Activated CD4-positive, alpha-beta memory T cell treated with anti-CD3 and anti-CD28 coated beads, Interleukin-2, amount 10 ng/mL, durations not matched to agents 7 days and 5 days (primary cell): ENCODE results near the gene UBFD1. TPM values are rescaled to one million over a fixed set of nuclear protein-coding genes. Genes with fewer than 3 reads are reported as not detected.
"Not testable (repeated sequence)": the region's sequence is repeated elsewhere in the genome, so short reads cannot be mapped to it uniquely, and the experiment has no call there.

ENCODE experiments used
- CTCF ChIA-PET: fragments of 350-600 bp; sonication (Branson Sonifier 250); formaldehyde crosslinking; loops from one replicate; lab custom pipeline; 2021; ENCODE audit warnings: antibody characterized with exemption, inconsistent platforms; lab: Charles Lee
- POLR2A ChIA-PET: fragments of 350-600 bp; sonication (Branson Sonifier 250); formaldehyde crosslinking; loops from one replicate; lab custom pipeline; 2021; ENCODE audit warnings: antibody characterized with exemption; lab: Charles Lee
- DNase-seq: peaks from one replicate; pipeline ENCODE4 v3.0.0-alpha.2; 2020
- H3K27ac Mint-ChIP-seq: one replicate; pipeline ENCODE4 v1.8.0; 2021; ENCODE audit warnings: mild to moderate bottlenecking, mixed read lengths
- H3K27me3 Mint-ChIP-seq: one replicate; pipeline ENCODE4 v1.8.0; 2021; ENCODE audit warnings: mixed read lengths
- H3K36me3 Mint-ChIP-seq: one replicate; pipeline ENCODE4 v1.8.0; 2021; ENCODE audit warnings: low read depth, mixed read lengths
- H3K4me1 Mint-ChIP-seq: one replicate; pipeline ENCODE4 v1.8.0; 2021; ENCODE audit warnings: mixed read lengths
- H3K4me3 Mint-ChIP-seq: one replicate; pipeline ENCODE4 v1.8.0; 2021; ENCODE audit warnings: mild to moderate bottlenecking, mixed read lengths
- H3K9me3 Mint-ChIP-seq: one replicate; pipeline ENCODE4 v1.8.0; 2021; ENCODE audit warnings: mixed read lengths
- total RNA-seq, 2 experiments: library from RNA; stranded (reverse); gene quantifications; one replicate each; pipeline ENCODE4 v1.2.3, GENCODE V29; 2021

Gene UBFD1
- total RNA-seq, 2 experiments from 2014 or later: 36.6 to 39.7 TPM

DNA sequence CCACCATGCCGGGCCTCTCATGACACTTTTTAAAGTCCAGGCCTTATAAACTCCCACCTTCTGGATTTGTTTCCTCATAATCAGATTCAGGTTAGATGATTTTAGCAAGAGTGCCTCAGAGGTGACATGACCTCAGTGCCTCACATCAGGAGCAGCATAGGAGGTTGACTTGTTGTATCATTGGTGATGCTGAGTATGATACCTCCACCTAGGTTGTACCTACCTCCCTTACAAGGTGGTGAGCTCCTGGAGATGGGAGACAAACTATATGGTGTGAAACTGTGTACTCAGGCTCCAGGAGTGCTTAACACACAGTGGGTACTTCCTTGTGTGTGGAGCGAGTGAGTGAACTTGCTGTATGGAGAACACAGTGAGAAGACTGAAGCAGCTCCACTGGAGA is 20.0 kb downstream of the UBFD1 start:
- H3K9me3 Mint-ChIP-seq: no peaks in the 10 kb centered on the region
- no peaks in the 10 kb centered on the region for H3K4me1 Mint-ChIP-seq
- CTCF ChIA-PET: no interaction called here
- H3K27me3 Mint-ChIP-seq: no peaks in the 10 kb centered on the region
- DNase-seq: no peak
- no peak overlapping the region for H3K27ac Mint-ChIP-seq
- POLR2A ChIA-PET: no interaction called here
- H3K36me3 Mint-ChIP-seq: peaks cover 24% of the 10 kb centered on the region
- no peak overlapping the region for H3K4me3 Mint-ChIP-seq

DNA sequence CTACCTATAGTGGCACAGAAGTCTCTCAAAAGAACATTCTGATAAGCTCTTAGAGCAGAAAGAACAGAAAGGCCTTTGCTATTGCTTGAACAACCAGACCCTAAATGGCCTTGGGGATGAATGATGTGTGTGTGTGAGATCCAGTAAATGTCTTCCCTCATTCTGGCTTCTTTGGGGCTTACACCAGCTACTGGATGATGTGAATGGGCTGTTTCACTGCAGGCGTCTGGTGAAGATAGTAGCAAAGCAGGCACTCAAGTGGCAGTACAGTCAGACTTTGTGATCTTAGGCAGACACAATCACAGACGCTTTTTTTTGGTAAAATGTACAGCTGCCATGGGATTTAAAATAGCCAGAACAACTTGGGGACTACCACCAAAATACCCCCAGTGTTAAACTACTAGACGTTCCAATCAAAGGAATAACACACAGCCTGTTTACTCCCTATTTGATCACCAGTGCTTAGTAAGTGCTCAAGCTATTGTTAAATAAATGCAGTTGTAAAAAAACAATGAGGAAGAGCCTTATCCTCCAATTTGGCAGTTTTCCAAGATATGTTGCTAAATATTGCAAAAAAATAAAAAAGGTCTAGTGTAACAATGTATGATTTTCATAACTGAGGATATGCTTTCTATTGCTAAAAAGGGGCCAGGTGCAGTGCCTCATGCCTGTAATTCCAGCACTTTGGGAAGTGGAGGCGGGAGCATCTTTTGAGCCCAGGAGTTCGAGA is 20.7 kb downstream of the UBFD1 start:
- H3K4me1 Mint-ChIP-seq: no peaks in the 10 kb centered on the region
- ChIA-PET POLR2A (no interaction called here), CTCF (interaction anchor here (0.7 kb wide), 1 partner anchor 1080 kb away, joined by 3 read pairs; no protein-coding TSS in a partner anchor)
- no peak overlapping the region for H3K4me3 Mint-ChIP-seq
- no peaks in the 10 kb centered on the region for H3K9me3 Mint-ChIP-seq
- H3K27ac Mint-ChIP-seq: no peak overlapping the region
- H3K27me3 Mint-ChIP-seq: no peaks in the 10 kb centered on the region
- DNase-seq: no peak
- peaks cover 24% of the 10 kb centered on the region for H3K36me3 Mint-ChIP-seq

DNA sequence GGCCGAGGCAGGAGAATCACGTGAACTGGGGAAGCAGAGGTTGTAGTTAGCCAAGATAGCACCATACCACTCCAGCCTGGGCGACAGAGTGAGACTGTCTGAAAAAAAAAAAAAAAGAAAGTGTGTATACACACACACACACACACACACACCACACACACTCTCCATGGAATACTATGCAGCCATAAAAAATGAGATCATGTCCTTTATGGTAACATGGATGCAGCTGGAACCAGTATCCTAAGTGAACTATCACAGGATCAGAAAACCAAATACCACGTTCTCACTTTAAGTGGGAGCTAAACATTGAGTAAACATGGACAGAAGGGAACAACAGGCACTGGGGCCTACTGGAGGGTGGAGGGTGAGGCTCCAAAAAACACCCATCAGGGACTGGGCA is 21.8 kb downstream of the UBFD1 start:
- H3K4me1 Mint-ChIP-seq: no peaks in the 10 kb centered on the region
- no peak overlapping the region for H3K27ac Mint-ChIP-seq
- no peak overlapping the region for H3K4me3 Mint-ChIP-seq
- no peak for DNase-seq
- no peaks in the 10 kb centered on the region for H3K9me3 Mint-ChIP-seq
- ChIA-PET POLR2A (no interaction called here), CTCF (no interaction called here)
- peaks cover 27% of the 10 kb centered on the region for H3K36me3 Mint-ChIP-seq
- H3K27me3 Mint-ChIP-seq: no peaks in the 10 kb centered on the region

DNA sequence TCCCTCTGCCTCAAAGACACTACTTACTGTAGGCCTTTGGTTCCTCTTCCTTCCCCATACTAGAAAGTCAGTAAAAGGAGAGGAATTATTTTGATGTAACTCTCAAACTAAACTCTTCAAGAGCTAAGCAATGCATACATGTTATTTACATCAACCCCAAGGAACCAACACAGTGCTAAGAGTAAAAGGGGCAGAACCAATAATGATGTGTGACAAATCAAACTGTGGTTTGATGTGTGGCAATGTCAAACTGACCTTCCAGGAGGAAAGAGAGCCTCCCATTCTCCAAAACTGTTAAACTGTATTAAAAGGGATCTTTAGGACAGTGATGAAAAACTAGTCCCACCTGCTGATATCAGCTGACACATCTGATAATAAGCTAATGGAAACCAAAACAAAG is 22.9 kb downstream of the UBFD1 start:
- CTCF ChIA-PET: interaction anchor here (0.6 kb wide), 1 partner anchor 149 kb away, joined by 4 read pairs; no protein-coding TSS in a partner anchor
- H3K36me3 Mint-ChIP-seq: peaks cover 30% of the 10 kb centered on the region
- no peak overlapping the region for H3K4me3 Mint-ChIP-seq
- no peaks in the 10 kb centered on the region for H3K27me3 Mint-ChIP-seq
- no peaks in the 10 kb centered on the region for H3K9me3 Mint-ChIP-seq
- H3K27ac Mint-ChIP-seq: no peak overlapping the region
- H3K4me1 Mint-ChIP-seq: no peaks in the 10 kb centered on the region
- POLR2A ChIA-PET: no interaction called here
- DNase-seq: no peak

DNA sequence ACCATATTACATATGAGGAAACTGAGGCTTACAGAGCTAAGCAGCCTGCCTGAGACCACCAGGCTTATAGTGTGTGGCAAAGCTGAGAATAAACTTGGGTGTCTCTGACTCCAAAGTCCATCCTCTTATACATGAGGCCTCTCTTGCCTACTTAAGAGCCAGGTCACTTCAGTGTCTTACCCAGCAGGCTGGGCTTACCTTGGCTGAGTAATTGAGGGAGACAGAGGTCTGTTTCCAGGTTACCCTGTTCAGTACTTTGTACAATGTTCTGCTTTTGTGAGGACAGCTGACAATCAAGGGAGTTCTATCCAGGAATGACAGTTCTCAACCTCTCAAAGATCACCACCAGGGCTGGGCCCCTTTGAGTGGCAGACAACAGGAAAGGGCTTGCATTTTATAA is 24.2 kb downstream of the UBFD1 start:
- CTCF ChIA-PET: no interaction called here
- Mint-ChIP-seq H3K4me3 (no peak overlapping the region), H3K4me1 (no peaks in the 10 kb centered on the region), H3K9me3 (no peaks in the 10 kb centered on the region), H3K36me3 (peaks cover 39% of the 10 kb centered on the region), H3K27ac (no peak overlapping the region), H3K27me3 (no peaks in the 10 kb centered on the region)
- DNase-seq: no peak
- POLR2A ChIA-PET: no interaction called here

DNA sequence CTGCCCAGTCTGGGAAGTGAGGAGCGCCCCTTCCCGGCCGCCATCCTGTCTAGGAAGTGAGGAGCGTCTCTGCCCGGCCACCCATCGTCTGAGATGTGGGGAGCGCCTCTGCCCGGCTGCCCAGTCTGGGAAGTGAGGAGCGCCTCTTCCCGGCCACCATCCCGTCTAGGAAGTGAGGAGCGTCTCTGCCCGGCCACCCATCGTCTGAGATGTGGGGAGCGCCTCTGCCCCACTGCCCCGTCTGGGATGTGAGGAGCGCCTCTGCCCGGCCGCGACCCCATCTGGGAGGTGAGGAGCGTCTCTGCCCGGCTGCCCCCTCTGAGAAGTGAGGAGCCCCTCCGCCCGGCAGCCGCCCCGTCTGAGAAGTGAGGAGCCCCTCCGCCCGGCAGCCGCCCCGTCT is 25.7 kb downstream of the UBFD1 start:
- H3K27me3 Mint-ChIP-seq, H3K27ac Mint-ChIP-seq, H3K4me3 Mint-ChIP-seq, H3K9me3 Mint-ChIP-seq, POLR2A ChIA-PET, CTCF ChIA-PET, H3K4me1 Mint-ChIP-seq, DNase-seq: not testable (repeated sequence)
- peaks cover 46% of the 10 kb centered on the region for H3K36me3 Mint-ChIP-seq

DNA sequence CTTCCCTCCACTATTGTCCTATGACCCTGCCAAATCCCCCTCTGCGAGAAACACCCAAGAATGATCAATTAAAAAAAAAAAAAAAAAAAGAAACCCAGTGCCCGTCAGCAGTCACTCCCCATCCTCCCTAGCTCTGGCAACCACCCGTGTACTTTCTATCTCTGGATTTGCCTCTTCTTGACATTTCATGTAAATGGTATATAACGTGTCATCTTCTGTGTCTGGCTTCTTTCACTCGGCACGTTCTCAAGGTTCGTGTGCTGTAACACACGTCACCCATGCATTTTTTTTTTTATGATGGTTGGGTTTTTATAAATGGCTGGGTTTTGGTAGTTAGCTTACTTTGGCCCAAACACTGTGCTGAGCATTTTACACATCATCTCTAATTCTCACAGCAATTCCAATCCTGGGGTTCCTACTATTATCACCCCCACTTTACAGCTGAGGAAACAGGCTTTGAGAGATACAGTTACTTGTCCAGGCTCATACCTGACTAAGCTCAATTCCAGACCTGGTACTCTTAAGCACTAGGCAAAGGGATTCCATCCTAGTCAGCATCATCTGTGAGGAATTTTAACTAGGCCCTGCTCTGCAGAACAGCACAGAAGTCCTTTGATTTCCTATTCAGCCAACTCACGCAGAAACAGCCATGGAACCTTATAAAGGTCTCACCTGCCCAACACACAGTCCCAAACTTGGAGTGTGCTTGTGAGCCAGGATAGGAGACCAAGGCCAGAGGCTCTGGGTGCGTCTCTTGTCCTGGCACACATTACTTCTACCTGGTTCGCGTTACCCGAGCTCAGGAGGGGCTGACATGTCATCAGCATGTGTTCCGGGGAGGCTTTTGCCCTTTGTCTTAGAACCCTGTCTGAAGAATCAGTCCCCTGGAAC is 26.9 kb downstream of the UBFD1 start:
- peaks cover 44% of the 10 kb centered on the region for H3K36me3 Mint-ChIP-seq
- POLR2A ChIA-PET: no interaction called here
- no peak for DNase-seq
- no peaks in the 10 kb centered on the region for H3K27me3 Mint-ChIP-seq
- no peak overlapping the region for H3K27ac Mint-ChIP-seq
- CTCF ChIA-PET: interaction anchor here (0.7 kb wide), 1 partner anchor 10 kb away, joined by 3 read pairs; no protein-coding TSS in a partner anchor
- no peak overlapping the region for H3K4me3 Mint-ChIP-seq
- H3K4me1 Mint-ChIP-seq: no peaks in the 10 kb centered on the region
- no peaks in the 10 kb centered on the region for H3K9me3 Mint-ChIP-seq

DNA sequence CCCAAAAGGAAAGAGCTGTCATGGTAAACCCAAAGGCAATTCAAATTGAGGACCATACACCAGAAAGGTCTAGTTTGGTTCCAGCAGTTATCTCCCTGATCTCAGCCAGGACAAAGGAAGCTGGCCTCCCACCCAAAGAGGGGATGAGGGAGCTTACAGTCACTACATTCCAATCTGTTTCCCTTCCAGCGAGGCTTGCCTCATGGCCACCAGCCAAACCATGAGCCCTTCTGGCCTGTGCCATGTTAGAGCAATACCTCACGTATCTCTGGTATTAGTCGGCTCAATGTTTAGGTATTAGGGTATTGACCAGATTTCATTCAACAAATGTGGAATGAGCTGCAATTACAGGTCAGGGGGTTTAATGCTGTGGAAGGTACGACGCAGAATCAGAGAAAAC is 30.2 kb downstream of the UBFD1 start:
- Mint-ChIP-seq H3K4me1 (peaks cover 2% of the 10 kb centered on the region), H3K27me3 (no peaks in the 10 kb centered on the region), H3K36me3 (peaks cover 52% of the 10 kb centered on the region), H3K9me3 (no peaks in the 10 kb centered on the region), H3K4me3 (no peak overlapping the region), H3K27ac (no peak overlapping the region)
- ChIA-PET POLR2A (no interaction called here), CTCF (interaction anchor here (0.9 kb wide), 1 partner anchor 152 kb away, joined by 3 read pairs; no protein-coding TSS in a partner anchor)
- no peak for DNase-seq

DNA sequence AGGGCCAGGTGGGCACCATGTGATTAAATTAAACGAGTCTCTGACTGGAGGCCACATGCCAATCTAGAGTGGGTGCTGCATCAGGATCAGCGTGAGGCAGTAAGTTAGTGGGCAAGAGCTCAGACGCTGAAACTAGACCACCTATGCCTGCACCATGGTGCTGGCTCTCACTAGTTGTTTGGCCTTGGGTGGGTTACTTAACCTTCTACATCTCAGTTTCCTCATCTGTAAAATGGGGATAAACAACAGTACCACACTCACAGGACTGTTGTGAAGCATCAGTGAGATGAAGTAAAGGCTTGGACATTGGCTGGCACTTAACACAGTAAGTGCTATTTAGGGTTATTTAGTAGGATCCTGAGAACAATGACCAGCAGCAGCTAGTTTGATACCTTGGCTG is 32.7 kb downstream of the UBFD1 start:
- ChIA-PET POLR2A (no interaction called here), CTCF (no interaction called here)
- Mint-ChIP-seq H3K4me3 (no peak overlapping the region), H3K4me1 (peaks cover 12% of the 10 kb centered on the region), H3K9me3 (no peaks in the 10 kb centered on the region), H3K27me3 (no peaks in the 10 kb centered on the region), H3K27ac (no peak overlapping the region), H3K36me3 (peaks cover 47% of the 10 kb centered on the region)
- DNase-seq: no peak

DNA sequence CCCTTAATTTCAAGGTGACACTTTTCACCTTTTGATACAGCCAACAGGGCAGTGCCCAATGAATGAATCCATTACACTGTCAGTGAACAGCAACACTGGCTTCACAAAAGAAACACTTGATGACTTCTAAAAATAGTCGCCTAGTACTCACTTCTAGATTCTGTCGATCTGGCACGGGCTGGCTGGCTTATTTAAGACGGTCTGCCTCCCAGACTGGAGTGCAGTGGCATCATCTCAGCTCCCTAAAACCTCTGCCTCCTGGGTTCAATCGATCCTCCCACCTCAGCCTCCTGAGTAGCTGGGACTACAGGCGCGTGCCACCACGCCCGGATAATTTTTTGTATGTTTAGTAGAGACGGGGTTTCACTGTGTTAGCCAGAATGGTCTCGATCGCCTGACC is 36.7 kb downstream of the UBFD1 start:
- Mint-ChIP-seq H3K4me3 (peak overlapping the region; percentile 10), H3K27ac (no peak overlapping the region)
- POLR2A ChIA-PET: no interaction called here

DNA sequence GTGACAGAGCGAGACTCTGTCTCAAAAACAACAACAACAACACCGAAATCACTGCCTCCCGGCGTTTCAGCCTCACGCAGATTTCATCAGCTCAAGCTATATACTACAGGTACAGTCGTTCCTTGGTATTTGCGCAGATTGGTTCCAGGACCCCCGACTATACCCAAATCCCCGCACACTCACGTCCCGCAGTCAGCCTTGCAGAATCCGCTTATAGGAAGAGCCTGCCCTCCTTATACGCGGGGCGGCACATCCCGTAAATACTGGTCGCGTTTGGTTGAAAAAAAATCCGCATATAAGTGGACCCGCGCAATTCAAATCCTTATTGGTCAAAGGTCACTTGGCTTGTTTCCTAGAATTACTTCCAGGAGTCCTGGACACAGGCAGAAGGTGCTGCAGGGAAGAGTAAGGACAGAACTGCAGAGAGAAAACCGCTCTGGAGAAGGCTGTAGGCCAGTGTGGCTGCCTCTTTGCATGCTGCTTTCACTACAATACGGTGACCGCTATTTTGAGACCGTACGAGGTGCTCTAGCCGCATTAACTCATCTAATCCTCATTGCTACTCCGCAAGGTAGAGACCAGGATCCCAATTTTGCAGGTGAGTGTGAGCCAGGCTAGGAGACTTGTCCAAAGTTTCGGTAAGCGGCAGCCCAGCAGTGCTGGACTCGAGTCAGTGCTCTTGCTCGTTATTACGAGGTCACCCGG is 37.9 kb downstream of the UBFD1 start:
- no peaks in the 10 kb centered on the region for H3K9me3 Mint-ChIP-seq
- ChIA-PET CTCF (interaction anchor here (1.2 kb wide), 1 partner anchor 11 kb away, joined by 3 read pairs; no protein-coding TSS in a partner anchor), POLR2A (interaction anchor here (1.1 to 1.4 kb wide), 2 partner anchors 34 to 38 kb away, joined by 3 to 4 read pairs; partner anchors contain the start of genes EARS2 and UBFD1)
- H3K27ac Mint-ChIP-seq: peak overlapping the region; percentile 51
- peak overlapping the region; percentile 80 for H3K4me3 Mint-ChIP-seq
- H3K36me3 Mint-ChIP-seq: peaks cover 24% of the 10 kb centered on the region
- H3K4me1 Mint-ChIP-seq: peaks cover 24% of the 10 kb centered on the region
- no peaks in the 10 kb centered on the region for H3K27me3 Mint-ChIP-seq
- peak; percentile 16 for DNase-seq

More for the DNA sequence above, 36.7 kb downstream of the UBFD1 start:
- Mint-ChIP-seq H3K36me3 (peaks cover 30% of the 10 kb centered on the region), H3K9me3 (no peaks in the 10 kb centered on the region), H3K27me3 (no peaks in the 10 kb centered on the region), H3K4me1 (peaks cover 24% of the 10 kb centered on the region)
- CTCF ChIA-PET: interaction anchor here (1.2 kb wide), 1 partner anchor 10 kb away, joined by 3 read pairs; no protein-coding TSS in a partner anchor
- no peak for DNase-seq

DNA sequence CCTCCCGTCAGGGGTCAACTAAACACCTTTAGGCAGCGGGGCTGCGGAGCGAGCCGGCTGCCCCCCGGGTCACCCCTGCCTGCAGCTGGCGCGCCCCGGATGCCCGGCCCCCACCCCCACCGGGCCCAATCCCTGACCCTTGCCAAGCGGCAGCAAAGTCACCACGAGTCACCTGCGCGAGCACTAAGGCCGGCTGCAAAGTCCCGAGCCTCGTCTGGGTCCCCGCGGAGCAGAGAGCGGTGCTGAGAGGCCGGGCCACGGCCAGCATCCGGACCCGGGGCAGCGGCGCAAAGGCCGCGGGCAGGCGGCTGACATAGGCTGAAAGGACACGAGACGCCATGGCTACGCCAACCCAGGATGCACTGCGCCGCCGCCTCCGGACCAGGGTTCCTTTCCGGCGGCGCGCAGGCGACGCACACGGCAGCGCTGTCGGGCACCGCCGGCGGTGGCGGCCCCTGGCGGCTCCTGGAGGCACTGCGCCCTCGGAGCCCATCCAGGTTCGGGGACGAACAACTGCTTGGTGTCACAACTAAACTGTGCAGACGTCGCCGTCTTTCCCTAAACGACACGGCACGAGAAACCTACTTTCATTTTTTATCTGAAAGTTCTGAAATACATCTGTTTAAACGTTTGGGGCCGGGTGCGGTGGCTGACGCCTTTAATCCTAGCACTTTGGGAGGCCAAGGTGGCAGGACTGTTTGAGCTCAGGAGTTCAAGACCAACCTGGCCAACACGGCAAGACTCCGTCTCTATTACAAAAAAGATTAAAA is 38.6 kb downstream of the UBFD1 start, which contains the start of gene NDUFAB1:
Gene NDUFAB1, minus strand, starts transcription at position 366 of the 770 bp plus-strand sequence. Its CDS starts 26 bp downstream, at position 340.
- CTCF ChIA-PET: interaction anchor here (0.7 to 1.8 kb wide), 11 partner anchors 10 to 161 kb away, joined by 3 to 12 read pairs (median 5); partner anchors contain the start of genes DCTN5, EARS2, GGA2 and PALB2
- Mint-ChIP-seq H3K4me1 (peaks cover 24% of the 10 kb centered on the region), H3K36me3 (peaks cover 17% of the 10 kb centered on the region), H3K4me3 (peak within 1 kb of the TSS; percentile 80), H3K9me3 (no peaks in the 10 kb centered on the region), H3K27ac (peak within 1 kb of the TSS; percentile 68), H3K27me3 (no peaks in the 10 kb centered on the region)
- DNase-seq: peak; percentile 93
- POLR2A ChIA-PET: interaction anchor here (0.7 to 1.5 kb wide), 4 partner anchors 35 to 920 kb away, joined by 3 to 9 read pairs (median 4); partner anchors contain the start of genes DCTN5, EARS2, PALB2 and UBFD1
